H1 (cell line): ENCODE data around the gene FSD1. TPM values are rescaled to one million over a fixed set of nuclear protein-coding genes. Genes with fewer than 3 reads are reported as not detected.

Experiments used
- CTCF ChIA-PET: fragments of 300-600 bp; sonication (Branson Sonifier 250); formaldehyde crosslinking; loops from one replicate; lab custom pipeline; 2021; ENCODE audit not compliant: partially characterized antibody; lab: Charles Lee
- POLR2A ChIA-PET: fragments of 300-600 bp; sonication (Branson Sonifier 250); formaldehyde crosslinking; loops from one replicate; lab custom pipeline; 2021; ENCODE audit warnings: inconsistent platforms; ENCODE audit not compliant: partially characterized antibody; lab: Charles Lee
- DNase-seq, 2 experiments: peaks; one replicate each; pipeline versions ENCODE4 v3.0.0 to v3.0.0-alpha.2; 2010 to 2022; ENCODE audit warnings: low spot score in 2 of 2, low read depth in 1 of 2, mixed read lengths in 1 of 2
- FAIRE-seq: peaks from 2 replicates; lab custom pipeline; 2011; peaks lifted over from hg19 to GRCh38; lab: Jason Lieb, UNC
- H2AFZ ChIP-seq: 2 replicates; pipeline ENCODE4 v1.8.1; 2012; ENCODE audit warnings: low read length, inconsistent platforms
- H2AK5ac ChIP-seq: 2 replicates; pipeline ENCODE4 v1.6.1; 2013; ENCODE audit warnings: low read depth, low read length
- H2BK120ac ChIP-seq: replicated peaks from 2 replicates; pipeline ENCODE3; 2013; ENCODE audit warnings: low read depth, low read length, inconsistent platforms
- H2BK12ac ChIP-seq: 2 replicates; pipeline ENCODE4 v1.6.1; 2013; ENCODE audit warnings: low read depth, low read length
- H2BK15ac ChIP-seq: 2 replicates; pipeline ENCODE4 v1.6.1; 2013; ENCODE audit warnings: low read length
- H2BK20ac ChIP-seq: 2 replicates; pipeline ENCODE4 v1.6.1; 2013; ENCODE audit warnings: low read length
- H2BK5ac ChIP-seq: 2 replicates; pipeline ENCODE4 v1.6.1; 2013; ENCODE audit warnings: low read depth, low read length
- H3K14ac ChIP-seq: 2 replicates; pipeline ENCODE4 v1.6.1; 2013; ENCODE audit warnings: inconsistent platforms; ENCODE audit not compliant: insufficient read length
- H3K18ac ChIP-seq: 2 replicates; pipeline ENCODE4 v1.6.1; 2013; ENCODE audit warnings: low read length; ENCODE audit errors: extremely low read depth
- H3K23ac ChIP-seq: 2 replicates; pipeline ENCODE4 v1.6.1; 2013; ENCODE audit warnings: inconsistent platforms; ENCODE audit not compliant: insufficient read length
- H3K23me2 ChIP-seq: 2 replicates; pipeline ENCODE4 v1.6.1; 2013; ENCODE audit warnings: low read depth, low read length
- H3K27ac ChIP-seq: 2 replicates; pipeline ENCODE4 v1.6.1; 2011; ENCODE audit warnings: low read depth, low read length, inconsistent platforms
- H3K27me3 ChIP-seq, 4 experiments: replicated peaks in 1 of 4; 1 replicate in 1 of 4; 2 replicates in 3 of 4; pipeline versions ENCODE4 v1.6.1 to v1.8.1; 2011 to 2013; ENCODE audit warnings: low read length in 3 of 4, mild to moderate bottlenecking in 3 of 4, inconsistent platforms in 2 of 4, mixed read lengths in 2 of 4, moderate library complexity in 1 of 4; ENCODE audit not compliant: control insufficient read depth in 3 of 4, insufficient read depth in 3 of 4; ENCODE audit errors: extremely low read depth in 1 of 4
- H3K36me3 ChIP-seq, 4 experiments: 2 replicates each; pipeline versions ENCODE4 v1.6.1 to v1.8.1; 2011 to 2013; ENCODE audit warnings: mild to moderate bottlenecking in 4 of 4, low read length in 3 of 4, moderate library complexity in 2 of 4, control low read depth in 1 of 4, inconsistent platforms in 1 of 4; ENCODE audit not compliant: insufficient read depth in 4 of 4, control insufficient read depth in 2 of 4
- H3K4ac ChIP-seq: replicated peaks from 2 replicates; pipeline ENCODE3; 2013; ENCODE audit warnings: low read length, low read depth, mixed read lengths, inconsistent platforms; ENCODE audit not compliant: insufficient read length
- H3K4me1 ChIP-seq, 4 experiments: replicated peaks in 1 of 4; 1 replicate in 1 of 4; 2 replicates in 3 of 4; pipeline versions ENCODE4 v1.6.1 to v1.8.1; 2011 to 2013; ENCODE audit warnings: low read length in 3 of 4, inconsistent platforms in 2 of 4, mixed read lengths in 1 of 4; ENCODE audit not compliant: insufficient read depth in 4 of 4, control insufficient read depth in 3 of 4
- H3K4me2 ChIP-seq, 2 experiments: 2 replicates each; pipeline versions ENCODE4 v1.6.1 to v1.8.1; 2011 to 2013; ENCODE audit warnings: low read depth in 2 of 2, low read length in 2 of 2, control low read depth in 1 of 2, inconsistent platforms in 1 of 2, mild to moderate bottlenecking in 1 of 2; ENCODE audit not compliant: insufficient read depth in 1 of 2
- H3K4me3 ChIP-seq, 4 experiments: fragments of 200-600, 300-600 bp in 1 of 4; sonication (generic), shearing (Covaris generic), sonication (Bioruptor Twin) in 1 of 4; 2 replicates each; pipeline versions ENCODE4 v1.5.1 to v1.8.1; 2011 to 2016; ENCODE audit warnings: low read length in 4 of 4, low read depth in 3 of 4, control low read depth in 2 of 4, inconsistent platforms in 2 of 4, mild to moderate bottlenecking in 2 of 4, mixed read lengths in 1 of 4, moderate library complexity in 1 of 4; ENCODE audit not compliant: insufficient read depth in 2 of 4; ENCODE audit errors: extremely low read depth in 1 of 4
- H3K56ac ChIP-seq: replicated peaks from 2 replicates; pipeline ENCODE3; 2013; ENCODE audit warnings: low read depth, mild to moderate bottlenecking, mixed read lengths, low read length, inconsistent platforms; ENCODE audit not compliant: insufficient read length
- H3K79me1 ChIP-seq: 2 replicates; pipeline ENCODE4 v1.6.1; 2013; ENCODE audit warnings: low read depth, low read length, control low read depth
- H3K79me2 ChIP-seq, 2 experiments: 2 replicates each; pipeline versions ENCODE4 v1.6.1 to v1.8.1; 2012 to 2013; ENCODE audit warnings: low read length in 2 of 2, mild to moderate bottlenecking in 2 of 2, inconsistent platforms in 1 of 2; ENCODE audit not compliant: insufficient read depth in 2 of 2, control insufficient read depth in 1 of 2
- H3K9ac ChIP-seq, 4 experiments: replicated peaks in 1 of 4; 1 replicate in 1 of 4; 2 replicates in 3 of 4; pipeline versions ENCODE4 v1.6.1 to v1.8.1; 2011 to 2013; ENCODE audit warnings: low read depth in 3 of 4, low read length in 3 of 4, control low read depth in 2 of 4, mild to moderate bottlenecking in 2 of 4, moderate library complexity in 2 of 4, inconsistent platforms in 1 of 4; ENCODE audit errors: extremely low read depth in 1 of 4
- H3K9me3 ChIP-seq, 2 experiments: 2 replicates each; pipeline versions ENCODE4 v1.6.1 to v1.8.1; 2012 to 2013; ENCODE audit warnings: mild to moderate bottlenecking in 2 of 2, moderate library complexity in 2 of 2, control low read depth in 1 of 2, inconsistent platforms in 1 of 2, low read depth in 1 of 2, low read length in 1 of 2, mixed read lengths in 1 of 2; ENCODE audit not compliant: insufficient read depth in 2 of 2
- H4K20me1 ChIP-seq, 2 experiments: replicated peaks in 1 of 2; 2 replicates each; pipeline versions ENCODE3 to v1.8.1; 2011 to 2013; ENCODE audit warnings: inconsistent platforms in 2 of 2, low read length in 2 of 2, mild to moderate bottlenecking in 1 of 2; ENCODE audit not compliant: insufficient read depth in 2 of 2, control insufficient read depth in 1 of 2
- H4K5ac ChIP-seq: 2 replicates; pipeline ENCODE4 v1.6.1; 2013; ENCODE audit warnings: low read length, low read depth, mixed read lengths, inconsistent platforms; ENCODE audit not compliant: insufficient read length
- H4K8ac ChIP-seq: 2 replicates; pipeline ENCODE4 v1.8.0; 2013; ENCODE audit warnings: mild to moderate bottlenecking, moderate library complexity, low read length, inconsistent platforms; ENCODE audit not compliant: insufficient read depth; ENCODE audit errors: extremely low read depth
- H4K91ac ChIP-seq: replicated peaks from 2 replicates; pipeline ENCODE3; 2013; ENCODE audit warnings: low read length, mixed read lengths, inconsistent platforms; ENCODE audit not compliant: insufficient read length
- KDM1A ChIP-seq: fragments of 200-600, 300-600 bp; sonication (generic); IDR thresholded peaks from 2 replicates; pipeline ENCODE4 v1.7.1; 2016; ENCODE audit warnings: mild to moderate bottlenecking, low read length, borderline replicate concordance
- RXRA ChIP-seq: IDR thresholded peaks from 2 replicates; pipeline ENCODE4 v1.6.1; 2011; ENCODE audit warnings: low read depth, mild to moderate bottlenecking, low read length, moderate library complexity; ENCODE audit not compliant: insufficient read depth
- WGBS, 2 experiments: shearing (Covaris generic) in 1 of 2; methylation state at CpG; one replicate each; pipeline versions ENCODE4 v1.1.6 to v1.1.7; 2013 to 2015; ENCODE audit warnings: low lambda C conversion rate in 2 of 2, mixed read lengths in 2 of 2, inconsistent platforms in 1 of 2, low coverage in 1 of 2, missing lambda C conversion rate in 1 of 2; ENCODE audit not compliant: insufficient replicate concordance in 2 of 2, insufficient coverage in 1 of 2, insufficient read length in 1 of 2; ENCODE audit errors: extremely low coverage in 1 of 2, missing lambda C conversion rate in 1 of 2; 5-methylcytosine and 5-hydroxymethylcytosine counted together
- polyA plus RNA-seq, 7 experiments: library from polyadenylated mRNA; depleted of rRNA in 3 of 7; stranded (reverse) in 5 of 7; unstranded in 2 of 7; fragments of >200 nt in 5 of 7; fragments of 200-250 nt in 2 of 7; gene quantifications; 1 replicate in 5 of 7; 2 replicates in 1 of 7; 4 replicates in 1 of 7; pipeline versions ENCODE4 v1.2.1 to v1.2.3, GENCODE V29; 2011 to 2013; ENCODE audit warnings: missing spikeins in 2 of 7, mixed read lengths in 2 of 7
- total RNA-seq: library from RNA; stranded (reverse); fragmentation: NEBNext Ultra II Directional; extraction: Animal tissue kit (Norgen Biotek cat#: 25700); gene quantifications from 2 replicates; pipeline ENCODE4 v1.2.1, GENCODE V29; 2021

FSD1 gene
- total and polyA plus RNA-seq, 2 of the 8 experiments (the other 6 are each of a cell fraction or from before 2014, with no cell fraction given), result 58.8 to 181 TPM

GRCh38 chr19:4284974-4285373 lies 19.4 kb upstream of the FSD1 start:
- DNase-seq, result no peak
- WGBS, 2 experiments, result 77% methylated on average over 6 of the region's 6 CpGs; no CpG with 5 or more reads in 1 of the 2 experiments

More at GRCh38 chr19:4284974-4285373, 19.4 kb upstream of the FSD1 start:
- Histone ChIP-seq H3K9me3 (no peaks in the 10 kb centered on the region), H3K36me3 (no peaks in the 10 kb centered on the region), H3K18ac (peak overlapping the region; percentile 34; the same call in 1 of the 2 replicates), H2BK15ac (0 out of 2 replicates have a peak overlapping the region, but pooled peaks have one; percentile 40), H3K79me1 (no peaks in the 10 kb centered on the region), H2AFZ (no peak overlapping the region), H3K23ac (no peak overlapping the region), H3K56ac (no peak overlapping the region), H3K27ac (no peak overlapping the region), H4K91ac (no peak overlapping the region), H3K14ac (no peak overlapping the region), H2BK12ac (peak overlapping the region; percentile 1; the same call in 1 of the 2 replicates), H4K20me1 (no peaks in the 10 kb centered on the region), H3K4me1 (peaks cover 0 to 4% (median 1%) of the 10 kb centered on the region in 4 experiments; a peak in 4 of 7 replicates), H3K79me2 (no peaks in the 10 kb centered on the region), H2AK5ac (peak overlapping the region; percentile 16; the same call in 1 of the 2 replicates), H2BK20ac (no peak overlapping the region), H3K4ac (no peak overlapping the region), H2BK5ac (no peak overlapping the region), H2BK120ac (no peak overlapping the region), H3K4me3 (no peak overlapping the region; a peak in 2 of 8 replicates), H4K8ac (no peak overlapping the region), H3K4me2 (peak overlapping the region in 1 of 2 experiments; percentile 52; a peak in 2 of 4 replicates), H4K5ac (no peak overlapping the region), H3K9ac (no peak overlapping the region), H3K27me3 (peaks cover 7 to 21% (median 18%) of the 10 kb centered on the region in 4 experiments), H3K23me2 (peaks cover under 1% of the 10 kb centered on the region; the same call in 1 of the 2 replicates)
- ChIA-PET CTCF (interaction anchor here (1.2 to 2.3 kb wide), 2 partner anchors 17 to 68 kb away, joined by 3 to 25 read pairs; no protein-coding TSS in a partner anchor), POLR2A (interaction anchor here (0.7 to 1.9 kb wide), 5 partner anchors 11 to 58 kb away, joined by 3 to 9 read pairs (median 3); partner anchors contain the start of gene MPND)
- TF ChIP-seq KDM1A (peak; percentile 59; the same call in 1 of the 2 replicates), RXRA (no peak)
- no peak for FAIRE-seq
